Skin epidermis (tissue), 12 donors: ENCODE results near the gene GPR37L1.

Experiments
- H3K27ac ChIP-seq, 21 experiments: fragments of 200-600 bp; sonication (generic) in 11 of 21; one replicate each; pipeline ENCODE4 v1.5.0; 2020; ENCODE audit warnings: mild to moderate bottlenecking in 3 of 21, inconsistent platforms in 2 of 21, moderate library complexity in 2 of 21
- H3K4me3 ChIP-seq, 7 experiments: fragments of 200-600 bp; sonication (generic) in 2 of 7; one replicate each; pipeline ENCODE4 v1.5.0; 2020; ENCODE audit warnings: inconsistent platforms in 2 of 7, mild to moderate bottlenecking in 2 of 7, moderate library complexity in 1 of 7

GPR37L1 gene

GRCh38 chr1:202182040-202182877, 59.5 kb downstream of the GPR37L1 start:
- Histone ChIP-seq H3K4me3 (no peak overlapping the region), H3K27ac (no peak overlapping the region)
